Measurements from ENCODE around the gene DIPK1A. TPM values are rescaled to one million over a fixed set of nuclear protein-coding genes. Genes with fewer than 3 reads are reported as not detected.

DIPK1A gene
- polyA plus RNA-seq, 10 donors = 10.2 to 14.5 (median 11.8) TPM

DNA sequence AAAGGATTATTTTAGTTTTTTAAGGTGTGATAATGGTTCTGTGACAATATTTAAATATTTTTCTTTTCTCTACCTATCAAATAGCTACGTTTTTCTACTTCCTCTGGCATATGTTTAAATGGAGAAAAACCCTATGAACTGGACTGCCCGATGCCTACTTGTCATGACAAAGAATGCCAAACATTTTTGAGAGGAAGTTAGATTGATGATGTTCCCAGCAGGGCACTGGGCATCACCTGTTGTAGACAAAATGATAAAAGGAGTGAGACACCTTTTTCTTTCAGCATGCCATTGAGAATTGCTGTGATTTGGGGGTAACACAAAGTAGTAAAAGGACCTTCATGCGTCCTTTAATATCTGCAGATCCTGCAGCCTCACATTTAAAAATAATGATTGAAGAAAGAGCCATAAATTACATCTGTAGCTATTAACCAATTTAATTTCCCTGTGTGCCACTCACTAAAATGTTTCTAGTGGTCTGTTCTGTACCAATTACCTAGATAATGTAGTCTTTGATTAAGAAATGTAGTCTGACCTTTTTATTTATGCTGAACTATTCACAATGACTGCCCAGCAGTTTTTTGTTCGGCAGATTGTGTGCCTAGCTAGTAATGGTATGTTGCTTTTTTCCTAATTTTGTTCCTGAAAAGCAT is 81.8 kb downstream of the DIPK1A start:
- DNase-seq = no peak

DNA sequence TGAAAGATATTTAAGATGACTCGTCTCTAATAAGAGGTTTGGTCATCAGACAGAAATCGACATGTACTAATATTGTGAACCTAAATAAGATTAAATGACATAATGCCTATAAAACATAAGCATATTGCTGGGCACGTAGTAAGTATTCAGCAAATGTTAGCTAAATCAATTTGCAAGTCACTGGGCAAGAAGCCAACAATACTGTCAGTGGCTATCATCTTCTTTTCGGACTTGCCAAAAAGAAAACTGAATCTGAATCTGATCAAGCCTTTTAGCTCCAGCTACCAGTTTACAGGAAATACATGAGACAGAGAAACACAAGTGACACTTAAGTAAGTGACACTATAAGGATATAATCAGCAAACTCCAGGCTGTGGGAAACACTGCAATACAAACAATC is 83.5 kb downstream of the DIPK1A start:
- no peak for DNase-seq

DNA sequence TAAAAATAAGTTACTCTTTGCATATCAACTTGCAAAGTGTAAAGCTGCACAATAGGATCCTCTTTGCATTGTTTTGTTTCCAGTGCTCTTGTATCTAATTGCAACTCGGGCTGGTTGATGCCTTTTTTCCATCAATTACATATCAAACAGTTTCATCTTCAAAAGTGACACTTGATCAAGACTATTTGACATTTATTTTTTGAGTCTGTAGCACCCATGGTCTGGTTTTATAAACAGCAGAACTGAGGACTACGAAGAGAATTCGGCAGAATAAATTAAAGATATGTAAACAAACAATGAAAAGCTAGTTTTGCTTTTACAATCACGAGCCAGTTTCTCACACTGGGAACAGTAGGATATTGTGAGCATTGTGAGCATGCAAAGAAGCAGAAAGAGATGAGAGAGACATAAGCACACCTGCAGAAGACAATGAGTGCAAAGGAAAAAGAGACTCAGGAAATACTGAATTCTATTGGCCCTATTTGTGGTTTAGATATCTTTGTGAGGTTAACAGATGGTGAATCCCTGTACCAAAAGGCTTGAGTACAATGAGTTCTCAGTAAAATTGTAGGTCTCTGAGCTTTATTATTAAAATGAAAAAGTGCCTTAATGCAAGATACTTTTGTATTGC is 84.1 kb downstream of the DIPK1A start:
- DNase-seq = no peak

- no peak for DNase-seq
Observed at GRCh38 chr1:92876351-92876750, 84.9 kb downstream of the DIPK1A start.

- no peak for DNase-seq
Observed at GRCh38 chr1:92874987-92875386, 86.3 kb downstream of the DIPK1A start.

GRCh38 chr1:92872719-92873118 is 88.5 kb downstream of the DIPK1A start:
- DNase-seq = no peak

GRCh38 chr1:92870591-92870990 is 90.7 kb downstream of the DIPK1A start:
- DNase-seq = no peak

GRCh38 chr1:92864131-92864530 is 97.1 kb downstream of the DIPK1A start:
- no peak for DNase-seq

DNA sequence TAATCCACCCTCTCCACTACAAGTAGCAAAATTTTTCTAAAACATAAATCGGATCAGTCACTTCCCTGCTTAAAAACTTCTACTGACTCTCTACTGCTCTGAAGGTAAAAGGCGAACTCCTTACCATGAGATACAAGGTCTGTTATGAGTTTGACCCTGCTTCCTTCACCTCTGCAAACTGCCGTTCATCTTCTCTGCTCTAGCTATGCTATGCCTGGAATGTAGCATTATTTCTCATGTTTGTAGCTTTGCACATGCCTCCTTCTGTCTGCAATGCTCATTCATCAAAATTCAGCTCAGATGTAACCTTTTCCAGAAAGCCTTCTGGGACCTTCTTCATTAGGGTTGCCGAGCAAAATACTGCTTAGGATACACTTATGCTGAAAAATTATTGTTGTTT is 98.7 kb downstream of the DIPK1A start:
- DNase-seq = no peak

GRCh38 chr1:92859400-92860039 is 101.7 kb downstream of the DIPK1A start:
- peak in 1 of 3 donors; percentile 4 for DNase-seq

GRCh38 chr1:92858564-92859399 is 102.5 kb downstream of the DIPK1A start:
- peak; percentile 81 to 89 (median 82) for DNase-seq

- no peak for DNase-seq
Observed at GRCh38 chr1:92857817-92858216, 103.4 kb downstream of the DIPK1A start.

DNA sequence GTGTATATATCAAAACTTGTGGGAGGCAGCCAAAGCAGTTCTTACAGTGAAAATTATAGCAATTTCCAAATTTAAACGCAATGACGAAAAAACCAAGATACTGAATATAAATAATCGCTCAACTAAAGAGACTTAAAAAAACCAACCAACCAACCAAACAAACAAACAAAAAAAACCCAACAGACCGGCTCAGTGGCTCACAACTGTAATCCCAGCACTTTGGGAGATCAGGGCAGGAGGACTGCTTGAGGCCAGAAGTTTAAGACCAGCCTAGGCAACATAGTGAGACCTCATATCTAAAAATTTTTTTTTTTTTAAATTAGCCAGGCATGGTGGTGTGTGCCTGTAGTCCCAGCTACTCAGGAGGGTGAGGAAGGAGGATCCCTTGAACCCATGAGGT is 106.0 kb downstream of the DIPK1A start:
- DNase-seq = no peak

DNA sequence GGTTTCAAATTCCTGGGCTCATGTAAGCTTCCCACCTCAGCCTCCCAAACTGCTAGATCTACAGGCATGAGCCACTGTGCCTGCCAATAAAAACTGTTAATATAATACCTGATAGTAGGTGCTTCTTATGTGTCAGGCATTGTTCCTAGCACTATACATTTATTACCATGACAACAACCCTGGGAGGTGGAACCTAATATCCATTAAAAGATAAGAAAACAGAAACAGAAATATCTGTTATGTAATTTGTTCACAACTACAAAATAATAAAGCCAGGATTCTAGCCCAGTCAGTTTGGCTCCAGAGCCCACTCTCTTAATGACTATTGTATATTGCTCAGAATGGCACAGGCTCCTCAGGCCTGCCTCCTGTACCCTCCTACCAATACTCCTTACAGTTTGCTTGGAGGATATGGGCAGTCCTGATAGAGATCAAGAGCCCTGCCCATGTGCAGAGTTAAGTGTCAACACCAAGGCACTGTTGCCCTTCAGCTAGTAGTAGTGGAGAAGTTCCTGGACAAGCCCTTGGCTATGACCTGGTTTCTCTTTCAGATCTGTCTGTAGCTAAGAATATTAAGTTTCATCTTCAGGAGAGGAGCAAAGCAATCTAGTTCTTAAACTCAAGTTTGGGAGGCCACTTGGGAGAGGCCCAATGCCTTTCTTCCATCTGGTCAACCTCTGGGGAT is 107.0 kb downstream of the DIPK1A start:
- no peak for DNase-seq

DNA sequence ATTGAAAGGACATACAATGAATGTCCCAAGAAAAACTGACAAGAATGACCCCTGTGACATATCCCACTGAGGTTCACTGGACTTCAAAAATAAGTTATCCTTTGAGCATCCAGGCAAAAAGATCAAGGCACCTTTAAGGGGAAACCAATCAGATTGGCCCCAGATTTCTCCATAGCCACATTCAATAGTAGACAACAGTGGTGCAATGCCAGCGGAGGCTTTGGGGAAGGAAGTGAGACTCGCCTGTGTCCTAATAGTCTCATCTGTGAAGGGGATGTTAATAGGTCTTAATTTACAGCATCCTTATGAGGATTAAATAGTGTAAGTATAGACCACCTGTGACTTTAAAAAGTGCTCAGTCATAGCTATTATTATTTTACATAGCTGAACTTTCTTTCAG is 108.0 kb downstream of the DIPK1A start:
- DNase-seq = no peak

DNA sequence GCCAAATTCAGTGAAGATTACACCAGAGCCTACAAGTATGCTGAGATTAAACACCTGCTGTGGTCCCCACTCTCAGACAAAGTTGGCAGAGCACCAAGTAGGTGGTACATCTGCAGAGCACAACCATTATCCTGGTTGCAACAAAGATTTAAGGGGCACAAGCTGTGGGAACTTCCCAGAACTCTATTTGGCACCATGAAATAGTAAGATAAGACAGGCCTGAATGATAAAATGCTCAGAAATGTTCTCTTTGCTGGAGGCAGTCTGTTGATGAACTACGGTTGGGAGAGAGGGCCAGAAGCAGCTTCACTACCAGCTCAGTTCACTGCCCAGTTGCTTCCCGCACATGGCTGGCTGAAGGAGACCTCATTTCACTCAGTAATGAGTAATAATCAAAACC is 109.5 kb downstream of the DIPK1A start:
- DNase-seq = no peak

DNA sequence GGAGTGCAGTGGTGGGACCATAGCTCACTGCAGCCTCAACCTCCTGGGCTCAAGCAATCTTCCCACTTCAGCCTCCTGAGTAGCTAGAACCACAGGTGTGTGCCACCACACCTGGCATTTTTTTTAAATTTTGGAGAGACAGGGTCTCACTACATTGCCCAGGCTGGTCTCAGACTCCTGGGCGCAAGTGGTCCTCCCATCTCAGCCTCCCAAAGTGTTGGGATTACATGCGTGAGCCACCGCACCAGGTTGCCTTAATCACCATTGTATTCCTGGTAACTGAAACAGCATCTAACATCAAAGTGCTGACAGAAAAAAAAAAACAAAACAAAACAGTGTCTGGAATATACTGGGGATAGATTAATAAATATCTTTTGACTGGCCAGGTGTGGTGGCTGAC is 111.2 kb downstream of the DIPK1A start:
- DNase-seq = no peak

DNA sequence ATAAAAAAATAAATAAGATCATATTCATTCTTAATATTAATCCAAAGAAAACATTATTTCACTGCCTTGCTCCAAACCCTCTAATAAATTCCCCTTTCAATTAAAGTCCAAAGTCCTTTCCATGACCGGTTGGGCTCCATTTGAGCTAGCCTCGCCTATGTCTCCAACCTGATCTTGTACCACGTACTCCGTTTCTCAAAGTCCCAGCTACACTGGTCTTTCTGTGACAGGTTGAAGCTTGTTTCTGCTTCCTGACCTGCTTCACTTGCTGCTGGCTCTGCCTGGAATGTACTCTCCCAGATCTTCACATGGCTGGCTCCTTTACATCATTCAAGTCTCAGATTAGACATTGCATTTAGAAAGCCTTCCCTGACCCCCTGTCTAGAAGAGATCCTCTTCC is 113.1 kb downstream of the DIPK1A start:
- no peak for DNase-seq

- no peak for DNase-seq
Observed at GRCh38 chr1:92845908-92846307, 115.4 kb downstream of the DIPK1A start.

DNA sequence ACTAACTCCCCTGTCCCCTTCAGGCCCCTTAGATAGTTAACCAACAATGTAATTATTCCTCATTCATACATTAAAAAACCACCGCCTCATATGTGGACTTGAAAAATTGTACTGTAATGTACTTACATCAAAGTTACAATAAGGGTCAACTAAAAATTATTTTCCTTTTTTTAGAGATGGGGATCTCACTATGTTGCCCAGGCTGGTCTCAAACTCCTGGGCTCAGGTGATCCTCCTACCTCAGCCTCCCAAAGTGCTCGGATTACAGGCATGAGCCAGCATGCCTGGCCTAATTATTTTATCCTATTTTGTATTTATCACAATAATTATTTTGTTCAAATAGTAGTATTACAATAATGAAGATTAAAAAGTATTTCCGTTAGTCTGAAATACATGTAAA is 116.8 kb downstream of the DIPK1A start:
- no peak for DNase-seq

GRCh38 chr1:92843429-92844352 is 117.6 kb downstream of the DIPK1A start:
- DNase-seq = no peak

All from muscle of back (tissue), 11 donors.